Loucy (cell line): ENCODE data around the gene ABHD12.

Source experiments
- H2AFZ ChIP-seq: fragments of 200-600 bp; sonication (generic); 2 replicates; pipeline ENCODE4 v1.6.0; 2016; ENCODE audit warnings: antibody characterized with exemption, mild to moderate bottlenecking, low read length, moderate library complexity
- H3F3A ChIP-seq: fragments of 200-600 bp; 2 replicates; pipeline ENCODE4 v1.6.0; 2016; ENCODE audit warnings: antibody characterized with exemption, low read depth, mild to moderate bottlenecking
- H3K27me3 ChIP-seq: fragments of 200-600 bp; sonication (generic); 2 replicates; pipeline ENCODE4 v1.6.1; 2014; ENCODE audit warnings: low read length, mild to moderate bottlenecking; ENCODE audit not compliant: insufficient read depth, poor library complexity, severe bottlenecking
- H3K36me3 ChIP-seq: fragments of 200-600 bp; sonication (generic); 2 replicates; pipeline ENCODE4 v1.6.1; 2016; ENCODE audit warnings: low read length; ENCODE audit not compliant: insufficient read depth
- H3K4me1 ChIP-seq: fragments of 200-600 bp; sonication (generic); 2 replicates; pipeline ENCODE4 v1.5.1; 2014; ENCODE audit warnings: low read length, mild to moderate bottlenecking; ENCODE audit not compliant: insufficient read depth, poor library complexity, severe bottlenecking
- H3K4me2 ChIP-seq: fragments of 200-600 bp; sonication (generic); 2 replicates; pipeline ENCODE4 v1.6.0; 2014; ENCODE audit warnings: antibody characterized with exemption, low read length, low read depth, mild to moderate bottlenecking; ENCODE audit not compliant: poor library complexity, severe bottlenecking
- H3K4me3 ChIP-seq: fragments of 200-600 bp; sonication (generic); 2 replicates; pipeline ENCODE4 v1.5.1; 2014; ENCODE audit warnings: low read length, mild to moderate bottlenecking, mixed read lengths; ENCODE audit not compliant: poor library complexity, severe bottlenecking
- H3K79me2 ChIP-seq: fragments of 200-600 bp; sonication (generic); 2 replicates; pipeline ENCODE4 v1.6.1; 2014; ENCODE audit warnings: low read length; ENCODE audit not compliant: insufficient read depth
- H3K9ac ChIP-seq: fragments of 200-600 bp; sonication (generic); 2 replicates; pipeline ENCODE4 v1.6.0; 2014; ENCODE audit warnings: mild to moderate bottlenecking, low read depth, low read length, moderate library complexity; ENCODE audit not compliant: poor library complexity, severe bottlenecking
- H3K9me2 ChIP-seq: fragments of 200-600 bp; sonication (generic); replicated peaks from 2 replicates; pipeline ENCODE4 v1.6.1; 2016; ENCODE audit warnings: low read depth, low read length, mixed read lengths
- H3K9me3 ChIP-seq: fragments of 200-600 bp; sonication (generic); 2 replicates; pipeline ENCODE4 v1.6.1; 2014; ENCODE audit warnings: mild to moderate bottlenecking, antibody characterized with exemption, low read length, low read depth; ENCODE audit not compliant: insufficient read depth
- H4K20me1 ChIP-seq: fragments of 200-600 bp; sonication (generic); 2 replicates; pipeline ENCODE4 v1.6.0; 2014; ENCODE audit warnings: antibody characterized with exemption, low read length, mild to moderate bottlenecking; ENCODE audit not compliant: insufficient read depth, poor library complexity, severe bottlenecking
- EZH2phosphoT487 ChIP-seq: fragments of 200-600 bp; IDR thresholded peaks from 2 replicates; pipeline ENCODE4 v1.6.1; 2018; ENCODE audit warnings: antibody characterized with exemption, mild to moderate bottlenecking, moderate library complexity, borderline replicate concordance
- TF ChIP-seq, protein P1 (sequence below): fragments of 200-600 bp; sonication (generic); conservative IDR thresholded peaks from 2 replicates; pipeline ENCODE4 v1.5.1; 2014; ENCODE audit warnings: mild to moderate bottlenecking, antibody characterized with exemption, low read length

ABHD12 gene

DNA sequence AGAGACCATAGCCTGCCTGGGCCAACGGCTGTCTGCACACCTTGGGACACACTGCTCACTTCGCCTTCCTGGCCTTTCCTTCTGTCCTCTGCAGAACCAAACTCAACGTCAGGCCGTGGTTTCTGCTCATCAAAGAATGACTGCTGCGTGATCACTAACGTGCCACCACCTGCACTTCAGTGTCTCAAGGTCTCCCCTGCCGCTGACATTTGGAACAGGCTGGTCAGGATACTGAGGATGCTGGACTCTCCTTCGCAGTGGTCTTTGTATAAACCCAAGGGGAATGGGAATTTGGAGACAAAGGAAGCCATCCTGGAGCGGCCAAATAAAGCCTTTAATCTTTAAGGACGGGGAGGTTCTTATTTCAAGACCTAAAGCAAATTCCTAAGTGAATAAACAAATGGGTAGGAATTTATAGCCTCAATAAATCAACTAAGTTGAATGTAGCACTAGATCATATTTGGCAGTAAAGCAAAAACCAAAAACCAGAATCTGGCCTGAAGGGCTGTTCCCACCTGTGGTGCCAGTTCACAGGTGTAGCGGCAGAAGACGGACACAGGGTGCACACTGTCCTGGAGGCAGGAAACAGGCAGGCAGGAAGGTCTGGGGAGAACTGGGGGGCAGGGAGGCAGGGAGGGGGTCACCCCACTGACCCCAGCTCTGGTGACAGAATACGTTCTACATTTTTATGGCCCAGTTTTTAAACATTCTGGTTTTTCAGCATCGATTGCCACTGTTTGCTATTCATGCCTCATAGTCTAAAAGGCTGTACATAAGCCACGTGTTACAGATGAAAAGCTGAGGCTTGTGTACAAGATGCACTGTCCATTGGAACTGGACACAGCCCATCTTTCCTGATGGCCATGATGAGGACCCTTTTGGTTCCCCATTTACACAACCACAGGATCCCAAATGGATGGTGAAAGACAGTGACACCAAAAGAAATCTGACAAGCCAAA, 36.6 kb downstream of the ABHD12 start:
- TF ChIP-seq EZH2phosphoT487 = no peak
- TF ChIP-seq, protein P1, sequence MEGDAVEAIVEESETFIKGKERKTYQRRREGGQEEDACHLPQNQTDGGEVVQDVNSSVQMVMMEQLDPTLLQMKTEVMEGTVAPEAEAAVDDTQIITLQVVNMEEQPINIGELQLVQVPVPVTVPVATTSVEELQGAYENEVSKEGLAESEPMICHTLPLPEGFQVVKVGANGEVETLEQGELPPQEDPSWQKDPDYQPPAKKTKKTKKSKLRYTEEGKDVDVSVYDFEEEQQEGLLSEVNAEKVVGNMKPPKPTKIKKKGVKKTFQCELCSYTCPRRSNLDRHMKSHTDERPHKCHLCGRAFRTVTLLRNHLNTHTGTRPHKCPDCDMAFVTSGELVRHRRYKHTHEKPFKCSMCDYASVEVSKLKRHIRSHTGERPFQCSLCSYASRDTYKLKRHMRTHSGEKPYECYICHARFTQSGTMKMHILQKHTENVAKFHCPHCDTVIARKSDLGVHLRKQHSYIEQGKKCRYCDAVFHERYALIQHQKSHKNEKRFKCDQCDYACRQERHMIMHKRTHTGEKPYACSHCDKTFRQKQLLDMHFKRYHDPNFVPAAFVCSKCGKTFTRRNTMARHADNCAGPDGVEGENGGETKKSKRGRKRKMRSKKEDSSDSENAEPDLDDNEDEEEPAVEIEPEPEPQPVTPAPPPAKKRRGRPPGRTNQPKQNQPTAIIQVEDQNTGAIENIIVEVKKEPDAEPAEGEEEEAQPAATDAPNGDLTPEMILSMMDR = no peak
- no peaks in the 10 kb centered on the region for H3K9me2 ChIP-seq
- peaks cover 62% of the 10 kb centered on the region for H3K79me2 ChIP-seq
- no peak overlapping the region for H3K4me2 ChIP-seq
- H3K27me3 ChIP-seq = no peaks in the 10 kb centered on the region
- no peaks in the 10 kb centered on the region for H3K9me3 ChIP-seq
- no peak overlapping the region for H3K9ac ChIP-seq
- no peak overlapping the region for H2AFZ ChIP-seq
- H3K4me1 ChIP-seq = peaks cover 6% of the 10 kb centered on the region
- H3K4me3 ChIP-seq = no peak overlapping the region
- H3F3A ChIP-seq = no peaks in the 10 kb centered on the region
- peaks cover 7% of the 10 kb centered on the region for H4K20me1 ChIP-seq
- H3K36me3 ChIP-seq = no peaks in the 10 kb centered on the region

DNA sequence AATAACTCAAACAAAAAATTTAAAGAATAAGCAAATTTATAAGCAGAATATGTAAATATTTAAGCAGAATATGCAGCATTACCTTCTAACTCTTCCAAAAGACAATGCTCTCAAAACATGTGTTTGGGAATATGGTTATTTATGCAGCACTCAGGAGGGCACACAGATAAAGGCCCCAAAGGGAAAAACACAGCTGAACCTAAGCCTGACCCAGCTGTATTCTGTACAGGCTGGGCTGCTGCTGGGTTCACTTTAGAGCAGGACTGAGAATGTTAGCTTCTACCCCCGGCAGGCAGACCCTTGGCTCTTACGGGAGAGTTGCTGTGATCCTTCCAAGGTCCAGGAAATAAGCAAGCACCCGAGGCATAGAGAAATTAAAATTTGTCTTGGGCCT, 37.3 kb downstream of the ABHD12 start:
- peaks cover 56% of the 10 kb centered on the region for H3K79me2 ChIP-seq
- TF ChIP-seq, protein P1 = no peak

DNA sequence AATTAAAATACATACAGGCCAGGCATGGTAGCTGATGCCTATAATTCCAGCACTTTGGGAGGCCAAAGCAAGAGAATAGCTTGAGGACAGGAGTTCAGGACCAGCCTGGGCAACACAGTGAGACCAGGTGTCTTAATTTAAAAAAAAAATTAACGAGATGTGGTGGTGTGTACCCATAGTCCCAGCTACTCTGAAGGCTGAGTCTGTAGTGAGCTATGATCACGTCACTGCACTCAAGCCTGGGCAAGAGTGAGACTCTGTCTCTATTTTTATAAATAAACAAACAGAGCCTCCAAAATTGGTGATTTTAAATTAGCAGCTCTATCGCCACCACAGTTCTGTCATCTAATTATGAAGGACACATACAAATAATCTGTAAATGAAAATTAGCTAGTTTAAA, 37.9 kb downstream of the ABHD12 start:
- Histone ChIP-seq H3K9me2 (no peaks in the 10 kb centered on the region), H3K4me3 (no peak overlapping the region), H3F3A (no peaks in the 10 kb centered on the region), H3K9me3 (no peaks in the 10 kb centered on the region), H3K79me2 (peaks cover 50% of the 10 kb centered on the region; the same call in 1 of the 2 replicates), H3K9ac (no peak overlapping the region), H3K27me3 (no peaks in the 10 kb centered on the region), H3K4me2 (no peak overlapping the region), H3K4me1 (peaks cover 6% of the 10 kb centered on the region), H4K20me1 (peaks cover 7% of the 10 kb centered on the region), H3K36me3 (no peaks in the 10 kb centered on the region), H2AFZ (no peak overlapping the region)
- TF ChIP-seq, protein P1 = no peak
- no peak for TF ChIP-seq EZH2phosphoT487

More for the DNA sequence above, 37.3 kb downstream of the ABHD12 start:
- no peaks in the 10 kb centered on the region for H3K9me3 ChIP-seq
- H3K9me2 ChIP-seq = no peaks in the 10 kb centered on the region
- H3K4me2 ChIP-seq = no peak overlapping the region
- H3K4me1 ChIP-seq = peaks cover 6% of the 10 kb centered on the region
- no peak overlapping the region for H3K9ac ChIP-seq
- no peak overlapping the region for H2AFZ ChIP-seq
- no peak overlapping the region for H3K4me3 ChIP-seq
- H3K36me3 ChIP-seq = no peaks in the 10 kb centered on the region
- H4K20me1 ChIP-seq = peaks cover 7% of the 10 kb centered on the region
- H3F3A ChIP-seq = no peaks in the 10 kb centered on the region
- H3K27me3 ChIP-seq = no peaks in the 10 kb centered on the region
